Measurements from ENCODE around the gene ZNF441.

DNA sequence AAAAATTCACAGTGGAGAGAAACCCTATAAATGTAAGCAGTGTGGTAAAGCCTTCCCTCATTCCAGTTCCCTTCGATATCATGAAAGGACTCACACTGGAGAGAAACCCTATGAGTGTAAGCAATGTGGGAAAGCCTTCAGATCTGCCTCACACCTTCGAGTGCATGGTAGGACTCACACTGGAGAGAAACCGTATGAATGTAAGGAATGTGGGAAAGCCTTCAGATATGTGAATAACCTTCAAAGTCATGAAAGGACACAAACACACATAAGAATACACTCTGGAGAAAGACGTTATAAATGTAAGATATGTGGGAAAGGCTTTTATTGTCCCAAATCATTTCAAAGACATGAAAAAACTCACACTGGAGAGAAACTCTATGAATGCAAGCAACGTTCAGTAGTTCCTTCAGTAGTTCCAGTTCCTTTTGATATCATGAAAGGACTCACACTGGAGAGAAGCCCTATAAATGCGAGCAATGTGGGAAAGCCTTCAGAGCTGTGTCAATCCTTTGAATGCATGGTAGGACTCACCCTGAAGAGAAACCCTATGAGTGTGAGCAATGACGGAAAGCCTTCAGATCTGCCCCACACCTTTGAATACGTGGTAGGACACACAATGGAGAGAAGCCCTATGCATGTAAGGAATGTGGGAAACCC lies 65.6 kb downstream of the ZNF441 start:
- TF ChIP-seq, protein P1, sequence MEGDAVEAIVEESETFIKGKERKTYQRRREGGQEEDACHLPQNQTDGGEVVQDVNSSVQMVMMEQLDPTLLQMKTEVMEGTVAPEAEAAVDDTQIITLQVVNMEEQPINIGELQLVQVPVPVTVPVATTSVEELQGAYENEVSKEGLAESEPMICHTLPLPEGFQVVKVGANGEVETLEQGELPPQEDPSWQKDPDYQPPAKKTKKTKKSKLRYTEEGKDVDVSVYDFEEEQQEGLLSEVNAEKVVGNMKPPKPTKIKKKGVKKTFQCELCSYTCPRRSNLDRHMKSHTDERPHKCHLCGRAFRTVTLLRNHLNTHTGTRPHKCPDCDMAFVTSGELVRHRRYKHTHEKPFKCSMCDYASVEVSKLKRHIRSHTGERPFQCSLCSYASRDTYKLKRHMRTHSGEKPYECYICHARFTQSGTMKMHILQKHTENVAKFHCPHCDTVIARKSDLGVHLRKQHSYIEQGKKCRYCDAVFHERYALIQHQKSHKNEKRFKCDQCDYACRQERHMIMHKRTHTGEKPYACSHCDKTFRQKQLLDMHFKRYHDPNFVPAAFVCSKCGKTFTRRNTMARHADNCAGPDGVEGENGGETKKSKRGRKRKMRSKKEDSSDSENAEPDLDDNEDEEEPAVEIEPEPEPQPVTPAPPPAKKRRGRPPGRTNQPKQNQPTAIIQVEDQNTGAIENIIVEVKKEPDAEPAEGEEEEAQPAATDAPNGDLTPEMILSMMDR (IDR thresholded peaks at IDR 0.05), result no peak
- TF ChIP-seq POLR2A (IDR thresholded peaks at IDR 0.05) (no peak), POLR2AphosphoS5 (IDR thresholded peaks at IDR 0.05) (no peak)
